IPS-11a (cell line): ENCODE measurements around the gene TUBGCP3.
"Not testable (repeated sequence)": the region's sequence is repeated elsewhere in the genome, so short reads cannot be mapped to it uniquely, and the experiment has no call there.

Source experiments
- H3K4me3 ChIP-seq: one replicate; pipeline ENCODE4 v1.5.1; 2013; ENCODE audit warnings: low read depth, low read length, control low read depth

Gene TUBGCP3

GRCh38 chr13:112531263-112531794 lies 56.6 kb downstream of the TUBGCP3 start:
- H3K4me3 ChIP-seq: no peak overlapping the region

GRCh38 chr13:112530861-112531260 lies 57.1 kb downstream of the TUBGCP3 start:
- H3K4me3 ChIP-seq: no peak overlapping the region

- H3K4me3 ChIP-seq: no peak overlapping the region
Measured at GRCh38 chr13:112529216-112529615, 58.7 kb downstream of the TUBGCP3 start.

- no peak overlapping the region for H3K4me3 ChIP-seq
Measured at GRCh38 chr13:112526146-112526853, 61.7 kb downstream of the TUBGCP3 start.

GRCh38 chr13:112525356-112525945 lies 62.5 kb downstream of the TUBGCP3 start:
- H3K4me3 ChIP-seq: no peak overlapping the region

GRCh38 chr13:112522578-112522977 lies 65.4 kb downstream of the TUBGCP3 start:
- no peak overlapping the region for H3K4me3 ChIP-seq

GRCh38 chr13:112521073-112521685 lies 66.8 kb downstream of the TUBGCP3 start:
- H3K4me3 ChIP-seq: no peak overlapping the region

- no peak overlapping the region for H3K4me3 ChIP-seq
Measured at GRCh38 chr13:112519517-112520060, 68.4 kb downstream of the TUBGCP3 start.

- no peak overlapping the region for H3K4me3 ChIP-seq
Measured at GRCh38 chr13:112516218-112516617, 71.7 kb downstream of the TUBGCP3 start.

GRCh38 chr13:112513761-112514160 lies 74.2 kb downstream of the TUBGCP3 start:
- no peak overlapping the region for H3K4me3 ChIP-seq

GRCh38 chr13:112510987-112511685 lies 76.8 kb downstream of the TUBGCP3 start:
- no peak overlapping the region for H3K4me3 ChIP-seq

GRCh38 chr13:112510002-112510780 lies 77.8 kb downstream of the TUBGCP3 start:
- no peak overlapping the region for H3K4me3 ChIP-seq

- H3K4me3 ChIP-seq: no peak overlapping the region
Measured at GRCh38 chr13:112509190-112509589, 78.8 kb downstream of the TUBGCP3 start.

- H3K4me3 ChIP-seq: no peak overlapping the region
Measured at GRCh38 chr13:112506046-112506445, 81.9 kb downstream of the TUBGCP3 start.

- no peak overlapping the region for H3K4me3 ChIP-seq
Measured at GRCh38 chr13:112496166-112496565, 91.8 kb downstream of the TUBGCP3 start.

- no peak overlapping the region for H3K4me3 ChIP-seq
Measured at GRCh38 chr13:112495465-112495864, 92.5 kb downstream of the TUBGCP3 start.

GRCh38 chr13:112489199-112489598 lies 98.8 kb downstream of the TUBGCP3 start:
- no peak overlapping the region for H3K4me3 ChIP-seq

GRCh38 chr13:112488343-112489050 lies 99.5 kb downstream of the TUBGCP3 start:
- H3K4me3 ChIP-seq: not testable (repeated sequence)

GRCh38 chr13:112487127-112487517 lies 100.8 kb downstream of the TUBGCP3 start:
- no peak overlapping the region for H3K4me3 ChIP-seq
